Lung (tissue), 12 donors: Measurements from ENCODE around the gene FNBP1L. TPM values are rescaled to one million over a fixed set of nuclear protein-coding genes. Genes with fewer than 3 reads are reported as not detected.

Experiments
- ATAC-seq: fragments of 200-7000 bp; cut with Tn5 transposase; one replicate; pipeline ENCODE4 v1.9.1; 2020; ENCODE audit warnings: moderate number of reproducible peaks; ENCODE audit not compliant: insufficient read depth, low FRiP score
- DNase-seq, 3 donors: peaks; one replicate each; pipeline ENCODE4 v3.0.0-alpha.2; 2013 to 2017
- H3K27ac ChIP-seq, 2 donors: one replicate each; pipeline ENCODE4 v1.5.1; 2013; ENCODE audit warnings: mild to moderate bottlenecking in 2 of 2, moderate library complexity in 2 of 2, control low read depth in 1 of 2, inconsistent platforms in 1 of 2, low read depth in 1 of 2, low read length in 1 of 2
- H3K27me3 ChIP-seq, 3 donors: one replicate each; pipeline ENCODE4 v1.5.1; 2013; ENCODE audit warnings: low read length in 2 of 3; ENCODE audit not compliant: control insufficient read depth in 3 of 3, insufficient read depth in 3 of 3
- H3K36me3 ChIP-seq, 4 donors: one replicate each; pipeline ENCODE4 v1.5.1; 2013; ENCODE audit warnings: low read length in 4 of 4, mild to moderate bottlenecking in 1 of 4, moderate library complexity in 1 of 4; ENCODE audit not compliant: control insufficient read depth in 4 of 4, insufficient read depth in 4 of 4
- H3K4me1 ChIP-seq, 5 donors: one replicate each; pipeline ENCODE4 v1.5.1; 2013; ENCODE audit warnings: low read length in 5 of 5, mild to moderate bottlenecking in 2 of 5, moderate library complexity in 1 of 5; ENCODE audit not compliant: control insufficient read depth in 5 of 5, insufficient read depth in 5 of 5
- H3K4me3 ChIP-seq: one replicate; pipeline ENCODE4 v1.5.1; 2013; ENCODE audit warnings: mild to moderate bottlenecking, control low read depth, moderate library complexity
- H3K9ac ChIP-seq, 2 donors: one replicate each; pipeline ENCODE4 v1.5.1; 2013; ENCODE audit warnings: low read length in 2 of 2, control low read depth in 1 of 2; ENCODE audit not compliant: insufficient read depth in 1 of 2
- H3K9me3 ChIP-seq, 4 donors: one replicate each; pipeline ENCODE4 v1.5.1; 2013; ENCODE audit warnings: low read length in 3 of 4, mild to moderate bottlenecking in 1 of 4, moderate library complexity in 1 of 4; ENCODE audit not compliant: control insufficient read depth in 4 of 4, insufficient read depth in 3 of 4
- WGBS, 2 donors: extraction: QIAGEN DNeasy Blood & Tissue Kit; methylation state at CpG; one replicate each; pipeline ENCODE4 v1.1.7; 2013; 5-methylcytosine and 5-hydroxymethylcytosine counted together
- polyA plus RNA-seq, 2 donors: library from polyadenylated mRNA; stranded (reverse); fragments of 200-250 nt; gene quantifications; one replicate each; pipeline ENCODE4 v1.2.1, GENCODE V29; 2013
- total RNA-seq, 2 donors: library from RNA; depleted of rRNA in 1 of 2; stranded (reverse); fragments of >200 nt in 1 of 2; gene quantifications; one replicate each; pipeline ENCODE4 v1.2.1, GENCODE V29; 2014 to 2021
- TF ChIP-seq, protein P1 (sequence below): IDR thresholded peaks from 2 replicates; pipeline ENCODE4 v1.5.1; 2012; ENCODE audit warnings: mild to moderate bottlenecking; ENCODE audit errors: control extremely low read depth, extremely low read depth
- donor health status: control.
- donor health status: control.
- donor health status: Bipolar disorder and iron deficiency.
- donor health status: healthy.
- donor health status: DM: yes; HTN: yes; CAD: no.

Gene FNBP1L
- total and polyA plus RNA-seq, 4 donors: 15.1 to 119 (median 26.3) TPM

DNA sequence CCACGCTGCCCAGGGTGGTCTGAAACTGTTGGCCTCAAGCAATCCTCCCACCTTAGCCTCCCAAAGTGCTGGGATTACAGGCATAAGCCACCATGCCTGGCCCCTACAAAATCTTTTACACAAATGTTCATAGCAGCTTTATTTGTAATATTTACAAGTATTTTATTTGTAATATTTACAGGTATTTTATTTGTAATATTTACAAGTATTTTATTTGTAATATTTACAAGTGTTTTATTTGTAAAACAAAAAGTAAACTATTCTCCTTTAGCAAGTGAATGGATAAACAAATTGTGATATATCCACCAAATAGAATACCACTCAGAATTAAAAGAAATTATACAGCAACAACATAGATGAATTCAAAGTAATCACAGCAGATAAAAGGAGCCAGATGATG, 11.4 kb upstream of the FNBP1L start:
- 76 to 95% methylated on average over 1 of the region's 1 CpG for WGBS, 2 donors
- no peak overlapping the region for H3K27ac ChIP-seq
- TF ChIP-seq, protein P1, sequence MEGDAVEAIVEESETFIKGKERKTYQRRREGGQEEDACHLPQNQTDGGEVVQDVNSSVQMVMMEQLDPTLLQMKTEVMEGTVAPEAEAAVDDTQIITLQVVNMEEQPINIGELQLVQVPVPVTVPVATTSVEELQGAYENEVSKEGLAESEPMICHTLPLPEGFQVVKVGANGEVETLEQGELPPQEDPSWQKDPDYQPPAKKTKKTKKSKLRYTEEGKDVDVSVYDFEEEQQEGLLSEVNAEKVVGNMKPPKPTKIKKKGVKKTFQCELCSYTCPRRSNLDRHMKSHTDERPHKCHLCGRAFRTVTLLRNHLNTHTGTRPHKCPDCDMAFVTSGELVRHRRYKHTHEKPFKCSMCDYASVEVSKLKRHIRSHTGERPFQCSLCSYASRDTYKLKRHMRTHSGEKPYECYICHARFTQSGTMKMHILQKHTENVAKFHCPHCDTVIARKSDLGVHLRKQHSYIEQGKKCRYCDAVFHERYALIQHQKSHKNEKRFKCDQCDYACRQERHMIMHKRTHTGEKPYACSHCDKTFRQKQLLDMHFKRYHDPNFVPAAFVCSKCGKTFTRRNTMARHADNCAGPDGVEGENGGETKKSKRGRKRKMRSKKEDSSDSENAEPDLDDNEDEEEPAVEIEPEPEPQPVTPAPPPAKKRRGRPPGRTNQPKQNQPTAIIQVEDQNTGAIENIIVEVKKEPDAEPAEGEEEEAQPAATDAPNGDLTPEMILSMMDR: no peak

DNA sequence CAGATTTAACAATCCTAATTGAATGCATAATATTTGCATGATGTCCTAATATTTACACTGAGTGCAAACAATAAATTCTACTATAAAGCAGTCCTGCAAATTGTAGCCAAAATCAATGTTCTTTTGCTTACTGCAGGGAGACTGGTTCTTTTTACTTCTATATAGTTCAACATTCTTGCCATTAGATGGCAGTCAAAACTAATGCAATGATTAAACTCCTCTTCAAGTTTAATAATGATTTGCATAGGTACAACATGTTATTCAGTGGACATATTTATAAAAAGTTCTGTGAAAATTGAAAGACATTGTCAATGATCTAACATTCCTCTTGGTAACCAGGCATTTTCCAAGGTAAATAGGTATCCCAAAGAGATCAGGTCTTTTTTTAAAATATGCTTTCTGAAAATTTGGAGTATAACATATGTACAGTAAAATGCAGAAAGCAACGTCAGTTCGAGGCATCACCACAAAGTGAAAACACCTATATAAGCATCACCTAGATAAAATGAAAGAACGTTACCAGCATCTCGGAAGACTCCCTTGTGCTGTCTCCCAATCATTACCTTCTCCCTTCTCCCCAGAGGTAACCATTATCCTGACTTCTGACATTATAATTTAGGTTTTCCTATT, 9.8 kb upstream of the FNBP1L start:
- TF ChIP-seq, protein P1: peak; percentile 49
- Histone ChIP-seq H3K9ac (no peak overlapping the region), H3K36me3 (no peaks in the 10 kb centered on the region), H3K27ac (no peak overlapping the region), H3K9me3 (no peaks in the 10 kb centered on the region), H3K4me1 (no peaks in the 10 kb centered on the region), H3K27me3 (peaks cover 0 to 5% (median 5%) of the 10 kb centered on the region in 3 donors), H3K4me3 (no peak overlapping the region)
- DNase-seq (peak in 2 of 3 donors; percentile 73 to 79), ATAC-seq (no peak)
- WGBS, 2 donors: 49 to 65% methylated on average over 4 of the region's 4 CpGs

More for the DNA sequence above, 11.4 kb upstream of the FNBP1L start:
- Histone ChIP-seq H3K36me3 (no peaks in the 10 kb centered on the region), H3K9ac (no peak overlapping the region), H3K9me3 (no peaks in the 10 kb centered on the region), H3K27me3 (peaks cover 0 to 2% (median 0%) of the 10 kb centered on the region in 3 donors), H3K4me3 (no peak overlapping the region), H3K4me1 (no peaks in the 10 kb centered on the region)
- ATAC-seq (no peak), DNase-seq (no peak)

DNA sequence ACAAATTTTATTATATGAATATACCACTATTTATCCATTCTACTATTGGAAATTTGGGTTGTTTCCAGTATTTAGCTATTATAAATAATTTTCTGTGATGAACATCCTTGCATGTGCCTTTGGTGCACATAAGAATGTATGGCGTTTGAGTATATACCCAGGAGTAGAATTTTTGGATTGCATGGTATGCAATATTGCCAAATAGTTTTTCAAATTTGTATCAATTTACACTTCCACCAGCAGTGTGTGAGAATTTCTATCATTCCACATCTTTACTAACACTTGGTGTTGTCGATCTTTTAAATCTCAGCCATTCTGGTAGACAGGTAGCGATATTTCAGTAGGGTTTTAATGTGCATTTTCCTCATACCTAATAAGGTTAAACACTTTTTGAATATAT, 9.2 kb upstream of the FNBP1L start:
- TF ChIP-seq, protein P1: no peak
- H3K9me3 ChIP-seq: no peaks in the 10 kb centered on the region
- H3K27me3 ChIP-seq: peaks cover 0 to 5% (median 5%) of the 10 kb centered on the region in 3 donors
- H3K27ac ChIP-seq: no peak overlapping the region
- H3K9ac ChIP-seq: no peak overlapping the region
- WGBS, 2 donors: 84 to 94% methylated on average over 3 of the region's 3 CpGs
- H3K36me3 ChIP-seq: no peaks in the 10 kb centered on the region
- H3K4me1 ChIP-seq: no peaks in the 10 kb centered on the region
- H3K4me3 ChIP-seq: no peak overlapping the region
- ATAC-seq: no peak
- no peak for DNase-seq

DNA sequence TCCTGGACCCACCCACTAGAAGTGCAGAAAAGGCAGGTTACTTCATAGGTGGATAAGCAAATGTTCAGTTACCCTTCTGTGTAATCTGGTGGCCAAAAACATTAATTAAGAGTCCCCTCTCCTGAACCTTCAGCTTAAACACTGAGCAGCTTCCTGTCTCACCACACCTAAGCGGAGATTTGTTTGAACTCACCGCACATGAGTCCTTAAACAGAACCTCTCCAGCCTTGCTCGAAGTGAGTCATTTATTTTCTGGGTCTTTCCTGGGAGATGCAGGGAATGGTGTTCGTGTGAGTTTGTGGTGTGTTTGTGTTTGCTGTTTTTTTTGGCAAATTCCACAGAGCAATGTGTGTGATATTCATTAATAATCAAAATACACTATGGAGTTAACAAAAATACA, 7.6 kb upstream of the FNBP1L start:
- H3K27me3 ChIP-seq: peaks cover 0 to 5% (median 5%) of the 10 kb centered on the region in 3 donors
- WGBS, 2 donors: 66 to 74% methylated on average over 4 of the region's 4 CpGs
- no peaks in the 10 kb centered on the region for H3K4me1 ChIP-seq
- H3K36me3 ChIP-seq: no peaks in the 10 kb centered on the region
- H3K4me3 ChIP-seq: no peak overlapping the region
- no peak overlapping the region for H3K9ac ChIP-seq
- ATAC-seq: no peak
- DNase-seq: peak in 1 of 3 donors; percentile 5
- no peak overlapping the region for H3K27ac ChIP-seq
- TF ChIP-seq, protein P1: no peak
- H3K9me3 ChIP-seq: no peaks in the 10 kb centered on the region
